HepG2 (cell line): ENCODE results near the gene PPFIA4. TPM values are rescaled to one million over a fixed set of nuclear protein-coding genes. Genes with fewer than 3 reads are reported as not detected.

Experiments
- CTCF ChIP-seq: sonication (generic); formaldehyde crosslinking; IDR thresholded peaks from 2 replicates; pipeline ENCODE4 v1.5.0; 2020; ENCODE audit warnings: mild to moderate bottlenecking, missing genetic modification reagents, moderate library complexity
- DPF2 ChIP-seq: sonication (generic); formaldehyde crosslinking; IDR thresholded peaks from 2 replicates; pipeline ENCODE4 v1.4.0; 2020; ENCODE audit warnings: mild to moderate bottlenecking, low read depth, missing genetic modification reagents, borderline replicate concordance
- ETV5 ChIP-seq: IDR thresholded peaks from 2 replicates; pipeline ENCODE4 v1.6.1; 2018; ENCODE audit warnings: missing biosample characterization, missing genetic modification reagents, inconsistent platforms, borderline replicate concordance
- GLMP ChIP-seq: sonication (generic); formaldehyde crosslinking; IDR thresholded peaks from 2 replicates; pipeline ENCODE4 v1.9.0; 2021; ENCODE audit warnings: missing genetic modification reagents, mild to moderate bottlenecking, borderline replicate concordance
- JUND ChIP-seq: sonication (generic); formaldehyde crosslinking; IDR thresholded peaks from 2 replicates; pipeline ENCODE4 v1.8.0; 2022; ENCODE audit warnings: mild to moderate bottlenecking, missing genetic modification reagents
- MBNL3 ChIP-seq: fragments of 250-450 bp; sonication (Bioruptor Pico); conservative IDR thresholded peaks from 2 replicates; pipeline ENCODE4 v1.8.0; 2022; ENCODE audit warnings: mild to moderate bottlenecking, inconsistent platforms
- MEIS2 ChIP-seq: sonication (generic); formaldehyde crosslinking; IDR thresholded peaks from 2 replicates; pipeline ENCODE4 v1.9.0; 2021; ENCODE audit warnings: mild to moderate bottlenecking, missing genetic modification reagents
- ONECUT2 ChIP-seq: sonication (generic); formaldehyde crosslinking; IDR thresholded peaks from 2 replicates; pipeline ENCODE4 v1.4.0; 2020; ENCODE audit warnings: missing genetic modification reagents
- SMC3 ChIP-seq: IDR thresholded peaks from 2 replicates; pipeline ENCODE4 v1.6.1; 2011; ENCODE audit warnings: low read length, improper control_type of control experiment
- SNAPC5 ChIP-seq: sonication (generic); formaldehyde crosslinking; IDR thresholded peaks from 2 replicates; pipeline ENCODE4 v1.8.1; 2023; ENCODE audit warnings: mild to moderate bottlenecking, missing genetic modification reagents, borderline replicate concordance
- ZBTB44 ChIP-seq: sonication (generic); formaldehyde crosslinking; IDR thresholded peaks from 2 replicates; pipeline ENCODE4 v1.4.0; 2020; ENCODE audit warnings: missing genetic modification reagents
- ZC3H4 ChIP-seq: sonication (generic); formaldehyde crosslinking; IDR thresholded peaks from 2 replicates; pipeline ENCODE4 v1.4.0; 2020; ENCODE audit warnings: missing genetic modification reagents, borderline replicate concordance
- ZNF20 ChIP-seq: sonication (generic); formaldehyde crosslinking; IDR thresholded peaks from 2 replicates; pipeline ENCODE4 v1.4.0; 2020; ENCODE audit warnings: mild to moderate bottlenecking, moderate library complexity, missing genetic modification reagents
- ZNF225 ChIP-seq: sonication (generic); formaldehyde crosslinking; IDR thresholded peaks from 2 replicates; pipeline ENCODE4 v1.4.0; 2020; ENCODE audit warnings: mild to moderate bottlenecking, missing genetic modification reagents
- ZNF34 ChIP-seq: sonication (generic); formaldehyde crosslinking; IDR thresholded peaks from 2 replicates; pipeline ENCODE4 v1.4.0; 2020; ENCODE audit warnings: mild to moderate bottlenecking, missing genetic modification reagents, borderline replicate concordance
- ZNF510 ChIP-seq: sonication (generic); formaldehyde crosslinking; IDR thresholded peaks from 2 replicates; pipeline ENCODE4 v1.4.0; 2020; ENCODE audit warnings: low read depth, mild to moderate bottlenecking, missing genetic modification reagents
- ZNF605 ChIP-seq: sonication (generic); formaldehyde crosslinking; IDR thresholded peaks from 2 replicates; pipeline ENCODE4 v1.8.0; 2022; ENCODE audit warnings: mild to moderate bottlenecking, missing genetic modification reagents
- ZNF646 ChIP-seq: sonication (generic); formaldehyde crosslinking; IDR thresholded peaks from 2 replicates; pipeline ENCODE4 v1.9.0; 2021; ENCODE audit warnings: mild to moderate bottlenecking, missing genetic modification reagents
- ZNF790 ChIP-seq: sonication (generic); formaldehyde crosslinking; IDR thresholded peaks from 2 replicates; pipeline ENCODE4 v1.8.0; 2022; ENCODE audit warnings: missing genetic modification reagents, mild to moderate bottlenecking, borderline replicate concordance
- polyA plus RNA-seq, 8 experiments: library from polyadenylated mRNA; depleted of rRNA in 3 of 8; stranded (reverse) in 7 of 8; unstranded in 1 of 8; fragments of >200 nt; fragmentation: Illumina TruSeq in 4 of 8; extraction: Trizol in 4 of 8; gene quantifications; 2 replicates each; pipeline versions ENCODE4 v1.2.1 to v1.2.3, GENCODE V29; 2011 to 2016; ENCODE audit warnings: low read depth in 4 of 8, missing spikeins in 1 of 8, mixed read lengths in 1 of 8; ENCODE audit not compliant: insufficient read depth in 1 of 8
- total RNA-seq, 5 experiments: library from RNA; depleted of rRNA; stranded (reverse); fragments of >200 nt; fragmentation: Illumina TruSeq; extraction: Trizol; gene quantifications; 2 replicates each; pipeline ENCODE4 v1.2.3, GENCODE V29; 2016; ENCODE audit warnings: low read depth in 1 of 5

The PPFIA4 gene
- total and polyA plus RNA-seq, 2 of the 13 experiments (the other 11 are each of a cell fraction or from before 2014, with no cell fraction given): 6.4 TPM; not detected in 1

- no peak for TF ChIP-seq ZNF510 (CRISPR knock-in tag)
- no peak for TF ChIP-seq GLMP (CRISPR knock-in tag)
- no peak for TF ChIP-seq MEIS2 (CRISPR knock-in tag)
- TF ChIP-seq ONECUT2 (CRISPR knock-in tag): no peak
- no peak for TF ChIP-seq ZNF605
- TF ChIP-seq ZNF790 (CRISPR knock-in tag): no peak
- TF ChIP-seq ZNF225: no peak
- no peak for TF ChIP-seq ZNF646 (CRISPR knock-in tag)
- peak; percentile 89 for TF ChIP-seq CTCF
- TF ChIP-seq JUND (CRISPR knock-in tag): no peak
- no peak for TF ChIP-seq ZNF34
- no peak for TF ChIP-seq DPF2 (CRISPR knock-in tag)
- no peak for TF ChIP-seq ZNF20 (CRISPR knock-in tag)
- peak; percentile 52; the same call in 1 of the 2 replicates for TF ChIP-seq SMC3
- no peak for TF ChIP-seq ETV5 (CRISPR knock-in tag)
- TF ChIP-seq MBNL3 (CRISPR knock-in tag): no peak
- no peak for TF ChIP-seq ZC3H4
- TF ChIP-seq SNAPC5: no peak
- TF ChIP-seq ZBTB44 (CRISPR knock-in tag): no peak
Observed at GRCh38 chr1:203038891-203039608, 12.8 kb downstream of the PPFIA4 start (continued).
